Measurements from ENCODE around the gene AP2A1.

AP2A1 gene

GRCh38 chr19:49853852-49854377 is 87.1 kb downstream of the AP2A1 start:
- no peak for TF ChIP-seq TAF1 (IDR thresholded peaks at IDR 0.05; ENCODE audit: borderline replicate concordance, insufficient read depth, low read length)
- no peak for TF ChIP-seq POLR2AphosphoS5 (IDR thresholded peaks at IDR 0.05; ENCODE audit: low read depth, low read length)

- no peak for TF ChIP-seq POLR2AphosphoS5 (IDR thresholded peaks at IDR 0.05; ENCODE audit: low read depth, low read length)
- TF ChIP-seq TAF1 (IDR thresholded peaks at IDR 0.05; ENCODE audit: borderline replicate concordance, insufficient read depth, low read length), result no peak
- TF ChIP-seq FOXP2 (optimal IDR thresholded peaks at IDR 0.05; ENCODE audit: borderline replicate concordance, extremely low read depth, extremely low read length, insufficient read depth), result no peak
- no peak for TF ChIP-seq REST (IDR thresholded peaks at IDR 0.05; ENCODE audit: insufficient read depth in 1 of 2, low read depth in 2 of 2, low read length in 2 of 2)
- no peak for TF ChIP-seq SIN3A (IDR thresholded peaks at IDR 0.05; ENCODE audit: borderline replicate concordance, insufficient read depth, low read length)
Observed at GRCh38 chr19:49854378-49855263, 87.8 kb downstream of the AP2A1 start.

- no peak; the same call in 1 of the 2 replicates for TF ChIP-seq POLR2AphosphoS5 (IDR thresholded peaks at IDR 0.05; ENCODE audit: low read depth, low read length)
- TF ChIP-seq FOXP2 (optimal IDR thresholded peaks at IDR 0.05; ENCODE audit: borderline replicate concordance, extremely low read depth, extremely low read length, insufficient read depth), result no peak
- TF ChIP-seq TAF1 (IDR thresholded peaks at IDR 0.05; ENCODE audit: borderline replicate concordance, insufficient read depth, low read length), result no peak
- no peak for TF ChIP-seq SIN3A (IDR thresholded peaks at IDR 0.05; ENCODE audit: borderline replicate concordance, insufficient read depth, low read length)
- no peak for TF ChIP-seq REST (IDR thresholded peaks at IDR 0.05; ENCODE audit: insufficient read depth in 1 of 2, low read depth in 2 of 2, low read length in 2 of 2)
Observed at GRCh38 chr19:49855277-49855675, 88.5 kb downstream of the AP2A1 start.

GRCh38 chr19:49855676-49856573 is 89.1 kb downstream of the AP2A1 start:
- TF ChIP-seq SIN3A (IDR thresholded peaks at IDR 0.05; ENCODE audit: borderline replicate concordance, insufficient read depth, low read length) (0 out of 2 replicates have a peak, but pooled peaks have one; percentile 21), TAF1 (IDR thresholded peaks at IDR 0.05; ENCODE audit: borderline replicate concordance, insufficient read depth, low read length) (no peak), POLR2AphosphoS5 (IDR thresholded peaks at IDR 0.05; ENCODE audit: low read depth, low read length) (peak; percentile 35; the same call in 1 of the 2 replicates)

- TF ChIP-seq POLR2AphosphoS5 (IDR thresholded peaks at IDR 0.05; ENCODE audit: low read depth, low read length) (no peak), REST (IDR thresholded peaks at IDR 0.05; ENCODE audit: insufficient read depth in 1 of 2, low read depth in 2 of 2, low read length in 2 of 2) (no peak), FOXP2 (optimal IDR thresholded peaks at IDR 0.05; ENCODE audit: borderline replicate concordance, extremely low read depth, extremely low read length, insufficient read depth) (no peak), TAF1 (IDR thresholded peaks at IDR 0.05; ENCODE audit: borderline replicate concordance, insufficient read depth, low read length) (no peak), SIN3A (IDR thresholded peaks at IDR 0.05; ENCODE audit: borderline replicate concordance, insufficient read depth, low read length) (no peak)
Observed at GRCh38 chr19:49856574-49857021, 89.8 kb downstream of the AP2A1 start.

Data from PFSK-1 (cell line).